Progenitor cell of endocrine pancreas (in vitro differentiated cells): ENCODE measurements around the gene P2RY8. TPM values are rescaled to one million over a fixed set of nuclear protein-coding genes. Genes with fewer than 3 reads are reported as not detected.
"Not testable (repeated sequence)": the region's sequence is repeated elsewhere in the genome, so short reads cannot be mapped to it uniquely, and the experiment has no call there.

ENCODE experiments used
- DNase-seq: peaks from one replicate; pipeline ENCODE4 v3.0.0; 2021; ENCODE audit warnings: low spot score; ENCODE audit not compliant: unreplicated experiment
- H3K27ac Mint-ChIP-seq: 2 replicates; pipeline ENCODE4 v1.8.0; 2021; ENCODE audit warnings: mild to moderate bottlenecking, moderate library complexity, mixed read lengths
- H3K27me3 Mint-ChIP-seq: 2 replicates; pipeline ENCODE4 v1.8.0; 2021; ENCODE audit warnings: mixed read lengths
- H3K36me3 Mint-ChIP-seq: 2 replicates; pipeline ENCODE4 v1.8.0; 2022; ENCODE audit warnings: mixed read lengths; ENCODE audit not compliant: insufficient read depth
- H3K4me1 Mint-ChIP-seq: 2 replicates; pipeline ENCODE4 v1.8.0; 2021; ENCODE audit warnings: low read depth, mixed read lengths
- H3K4me3 Mint-ChIP-seq: 2 replicates; pipeline ENCODE4 v1.8.0; 2021; ENCODE audit warnings: low read depth, mild to moderate bottlenecking, moderate library complexity, mixed read lengths
- H3K9me3 Mint-ChIP-seq: 2 replicates; pipeline ENCODE4 v1.8.0; 2021; ENCODE audit warnings: low read depth, mixed read lengths
- total RNA-seq: library from RNA; stranded (reverse); gene quantifications from 2 replicates; pipeline ENCODE4 v1.2.1, GENCODE V29; 2021
- TF ChIP-seq, protein P1 (sequence below): fragments of 200-600 bp; sonication (generic); IDR thresholded peaks from one replicate; pipeline ENCODE4 v1.5.0; 2021; ENCODE audit warnings: antibody characterized with exemption, mild to moderate bottlenecking; ENCODE audit not compliant: unreplicated experiment

Gene P2RY8
- total RNA-seq, 1 donor from 2014 or later = not detected

DNA sequence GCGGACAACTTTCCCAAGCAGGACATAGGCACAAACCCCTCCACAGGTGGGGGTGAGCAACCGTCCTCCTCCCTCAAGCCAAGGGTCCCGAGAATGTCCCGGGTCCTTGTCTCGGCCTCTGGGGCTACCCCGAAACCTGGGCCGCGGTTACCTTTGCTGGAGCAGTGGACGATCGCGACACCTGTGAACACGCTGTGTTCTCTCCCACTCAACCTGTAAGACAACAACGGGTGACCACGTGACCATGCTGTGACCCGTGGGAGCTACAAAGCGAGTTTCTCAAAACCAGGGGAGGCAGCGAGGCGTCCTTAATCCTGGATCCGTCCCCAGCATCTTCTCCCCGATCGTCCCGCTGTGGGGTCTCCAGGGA lies 102.1 kb downstream of the P2RY8 start:
- Mint-ChIP-seq H3K9me3 (no peaks in the 10 kb centered on the region), H3K36me3 (peaks cover 31% of the 10 kb centered on the region), H3K4me1 (no peaks in the 10 kb centered on the region), H3K4me3 (no peak overlapping the region), H3K27me3 (no peaks in the 10 kb centered on the region), H3K27ac (no peak overlapping the region)
- TF ChIP-seq, protein P1, sequence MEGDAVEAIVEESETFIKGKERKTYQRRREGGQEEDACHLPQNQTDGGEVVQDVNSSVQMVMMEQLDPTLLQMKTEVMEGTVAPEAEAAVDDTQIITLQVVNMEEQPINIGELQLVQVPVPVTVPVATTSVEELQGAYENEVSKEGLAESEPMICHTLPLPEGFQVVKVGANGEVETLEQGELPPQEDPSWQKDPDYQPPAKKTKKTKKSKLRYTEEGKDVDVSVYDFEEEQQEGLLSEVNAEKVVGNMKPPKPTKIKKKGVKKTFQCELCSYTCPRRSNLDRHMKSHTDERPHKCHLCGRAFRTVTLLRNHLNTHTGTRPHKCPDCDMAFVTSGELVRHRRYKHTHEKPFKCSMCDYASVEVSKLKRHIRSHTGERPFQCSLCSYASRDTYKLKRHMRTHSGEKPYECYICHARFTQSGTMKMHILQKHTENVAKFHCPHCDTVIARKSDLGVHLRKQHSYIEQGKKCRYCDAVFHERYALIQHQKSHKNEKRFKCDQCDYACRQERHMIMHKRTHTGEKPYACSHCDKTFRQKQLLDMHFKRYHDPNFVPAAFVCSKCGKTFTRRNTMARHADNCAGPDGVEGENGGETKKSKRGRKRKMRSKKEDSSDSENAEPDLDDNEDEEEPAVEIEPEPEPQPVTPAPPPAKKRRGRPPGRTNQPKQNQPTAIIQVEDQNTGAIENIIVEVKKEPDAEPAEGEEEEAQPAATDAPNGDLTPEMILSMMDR = no peak
- DNase-seq = no peak

DNA sequence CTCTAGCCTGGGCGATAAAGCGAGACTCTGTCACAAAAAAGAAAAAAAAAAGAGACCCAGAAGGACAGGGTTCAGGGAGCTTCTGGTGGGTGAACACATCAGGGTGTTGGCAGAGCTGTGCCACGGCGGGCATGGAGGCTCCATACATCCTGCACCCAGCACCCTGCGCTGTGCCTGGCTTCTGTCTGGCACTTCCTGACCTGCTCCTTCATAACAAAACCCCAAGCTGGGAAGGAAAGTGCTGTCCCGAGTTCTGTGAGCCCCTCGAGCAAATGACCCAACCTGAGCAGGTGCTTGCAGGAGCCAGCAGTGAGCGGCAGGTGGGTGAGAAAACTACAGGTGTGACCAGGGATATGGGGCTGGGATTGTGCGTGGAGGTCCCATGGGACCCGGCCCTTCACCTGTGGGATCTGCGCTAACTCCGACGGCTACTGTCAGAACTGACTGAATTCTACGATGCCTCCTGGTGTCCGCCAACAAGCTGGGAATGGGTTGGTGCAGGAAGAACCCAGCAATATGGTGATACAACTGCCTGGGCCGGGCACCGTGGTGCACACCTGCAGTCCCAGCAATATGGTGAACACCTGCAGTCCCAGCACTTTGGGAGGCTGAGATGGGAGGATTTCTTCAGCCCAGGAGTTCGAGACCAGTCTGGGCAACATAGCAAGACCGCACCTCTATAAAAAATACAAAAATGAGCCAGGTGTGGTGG lies 103.2 kb downstream of the P2RY8 start:
- no peak overlapping the region for H3K27ac Mint-ChIP-seq
- no peak for DNase-seq
- no peak overlapping the region for H3K4me3 Mint-ChIP-seq
- H3K27me3 Mint-ChIP-seq = no peaks in the 10 kb centered on the region
- TF ChIP-seq, protein P1 = no peak
- no peaks in the 10 kb centered on the region for H3K4me1 Mint-ChIP-seq
- no peaks in the 10 kb centered on the region for H3K9me3 Mint-ChIP-seq
- peaks cover 29% of the 10 kb centered on the region for H3K36me3 Mint-ChIP-seq

DNA sequence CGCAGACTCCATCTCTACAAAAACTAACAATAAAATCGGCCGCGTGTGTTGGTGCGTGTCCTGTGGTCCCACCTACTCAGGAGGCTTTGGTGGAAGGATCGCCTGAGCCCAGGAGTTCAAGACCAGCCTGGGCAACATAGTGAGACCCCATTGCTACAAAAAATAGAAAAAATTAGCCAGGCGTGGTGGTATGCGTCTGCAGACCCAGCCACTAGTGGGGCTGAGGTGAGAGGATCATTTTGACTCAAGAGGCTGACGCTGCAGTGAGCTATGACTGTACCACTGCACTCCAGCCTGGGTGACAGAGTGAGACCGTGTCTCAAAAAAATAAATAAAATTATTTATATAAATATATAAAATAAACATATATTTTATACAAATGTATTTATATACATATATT lies 106.5 kb downstream of the P2RY8 start:
- H3K27ac Mint-ChIP-seq = no peak overlapping the region
- H3K4me1 Mint-ChIP-seq = no peaks in the 10 kb centered on the region
- H3K27me3 Mint-ChIP-seq = no peaks in the 10 kb centered on the region
- TF ChIP-seq, protein P1 = no peak
- H3K9me3 Mint-ChIP-seq = no peaks in the 10 kb centered on the region
- no peak for DNase-seq
- H3K4me3 Mint-ChIP-seq = no peak overlapping the region
- H3K36me3 Mint-ChIP-seq = peaks cover 19% of the 10 kb centered on the region

DNA sequence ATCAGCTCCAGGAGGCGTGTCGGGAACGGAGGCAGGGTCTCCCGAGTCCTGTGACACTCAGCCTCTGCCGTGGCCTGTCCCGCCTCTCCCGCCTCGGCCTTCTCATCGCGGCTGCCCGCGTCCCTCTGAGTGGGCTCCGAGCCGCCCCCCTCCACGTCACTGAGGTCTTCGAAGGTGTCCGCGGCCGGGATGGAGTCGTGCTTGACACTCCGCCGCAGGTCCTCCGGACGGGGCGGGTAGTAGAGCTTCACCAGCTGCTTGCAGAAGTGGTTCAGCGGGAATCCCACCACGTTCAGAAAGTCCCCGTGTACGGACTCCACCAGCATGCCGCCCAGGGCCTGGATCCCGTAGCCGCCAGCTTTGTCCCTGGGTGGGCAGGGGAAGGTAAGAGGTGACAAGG lies 109.2 kb downstream of the P2RY8 start:
- no peak overlapping the region for H3K4me3 Mint-ChIP-seq
- no peaks in the 10 kb centered on the region for H3K27me3 Mint-ChIP-seq
- peaks cover 7% of the 10 kb centered on the region for H3K9me3 Mint-ChIP-seq
- DNase-seq = no peak
- no peak overlapping the region for H3K27ac Mint-ChIP-seq
- H3K4me1 Mint-ChIP-seq = no peaks in the 10 kb centered on the region
- H3K36me3 Mint-ChIP-seq = peaks cover 32% of the 10 kb centered on the region
- TF ChIP-seq, protein P1 = no peak

DNA sequence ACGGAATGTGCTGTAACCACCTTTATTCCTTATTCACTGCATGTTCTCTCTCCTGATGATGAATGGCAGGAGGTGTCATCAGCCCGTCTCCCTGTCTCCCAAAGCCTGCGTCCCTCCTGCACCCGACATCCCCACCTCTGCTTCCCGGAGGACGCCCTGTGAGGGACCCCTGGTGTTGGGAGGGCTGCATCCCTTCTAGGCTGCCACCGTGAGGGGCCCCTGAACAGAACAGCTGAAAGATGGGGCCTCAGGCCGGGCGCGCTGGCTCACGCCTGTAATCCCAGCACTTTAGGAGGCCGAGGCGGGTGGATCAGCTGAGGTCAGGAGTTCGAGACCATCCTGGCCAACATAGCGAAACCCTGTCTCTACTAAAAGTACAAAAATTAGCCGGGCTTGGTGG lies 110.7 kb downstream of the P2RY8 start:
- not testable (repeated sequence) for H3K27me3 Mint-ChIP-seq, H3K27ac Mint-ChIP-seq, H3K4me3 Mint-ChIP-seq, DNase-seq, H3K4me1 Mint-ChIP-seq
- Mint-ChIP-seq H3K9me3 (peaks cover 13% of the 10 kb centered on the region), H3K36me3 (peaks cover 39% of the 10 kb centered on the region)

DNA sequence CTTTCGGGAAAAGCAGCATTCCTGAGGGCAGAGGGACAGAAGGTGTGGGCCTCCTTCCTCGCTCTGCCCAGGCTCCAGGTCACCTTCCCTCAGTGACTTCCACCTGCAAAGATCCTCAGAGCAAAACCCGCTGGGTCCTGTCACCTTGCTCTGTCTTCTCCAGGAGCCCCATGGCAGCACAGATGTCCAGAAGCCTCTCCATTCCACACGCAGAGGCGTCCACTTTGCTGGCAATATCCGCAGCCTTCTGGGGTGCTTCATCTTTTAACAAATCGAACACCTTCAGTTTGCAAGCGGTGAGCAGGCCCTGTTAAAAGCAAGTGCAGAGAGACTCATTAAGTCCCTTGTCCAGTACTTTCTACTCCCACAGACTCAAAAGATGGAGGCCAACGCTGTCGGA lies 111.6 kb downstream of the P2RY8 start:
- TF ChIP-seq, protein P1 = no peak
- Mint-ChIP-seq H3K27me3 (no peaks in the 10 kb centered on the region), H3K4me3 (no peak overlapping the region), H3K4me1 (peaks cover 5% of the 10 kb centered on the region), H3K36me3 (peaks cover 42% of the 10 kb centered on the region), H3K27ac (no peak overlapping the region), H3K9me3 (peaks cover 13% of the 10 kb centered on the region)
- DNase-seq = no peak
